GM19467 (cell line): ENCODE measurements around the gene RNF19B.

Experiments
- ATAC-seq: cut with Tn5 transposase; IDR thresholded peaks from one replicate; pipeline ENCODE4 v1.9.1; 2021; ENCODE audit warnings: mild to moderate bottlenecking, moderate library complexity; ENCODE audit not compliant: unreplicated experiment

The RNF19B gene

DNA sequence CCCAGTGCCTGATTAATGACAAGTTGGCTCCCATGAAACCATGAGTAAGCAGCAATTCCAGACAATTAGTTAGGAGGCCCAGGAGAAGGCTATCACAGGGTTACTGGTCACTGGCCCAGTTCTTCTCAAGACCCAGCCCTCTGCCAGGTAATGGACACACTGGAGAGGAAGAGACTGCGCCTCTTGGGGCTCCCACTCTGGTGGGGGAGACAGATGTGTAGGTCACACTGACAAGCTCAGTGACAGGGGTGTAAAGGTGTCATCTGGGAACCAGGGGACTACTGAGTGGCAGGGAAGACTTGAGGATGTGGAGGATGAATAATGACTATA lies 73.4 kb downstream of the RNF19B start:
- ATAC-seq = no peak

DNA sequence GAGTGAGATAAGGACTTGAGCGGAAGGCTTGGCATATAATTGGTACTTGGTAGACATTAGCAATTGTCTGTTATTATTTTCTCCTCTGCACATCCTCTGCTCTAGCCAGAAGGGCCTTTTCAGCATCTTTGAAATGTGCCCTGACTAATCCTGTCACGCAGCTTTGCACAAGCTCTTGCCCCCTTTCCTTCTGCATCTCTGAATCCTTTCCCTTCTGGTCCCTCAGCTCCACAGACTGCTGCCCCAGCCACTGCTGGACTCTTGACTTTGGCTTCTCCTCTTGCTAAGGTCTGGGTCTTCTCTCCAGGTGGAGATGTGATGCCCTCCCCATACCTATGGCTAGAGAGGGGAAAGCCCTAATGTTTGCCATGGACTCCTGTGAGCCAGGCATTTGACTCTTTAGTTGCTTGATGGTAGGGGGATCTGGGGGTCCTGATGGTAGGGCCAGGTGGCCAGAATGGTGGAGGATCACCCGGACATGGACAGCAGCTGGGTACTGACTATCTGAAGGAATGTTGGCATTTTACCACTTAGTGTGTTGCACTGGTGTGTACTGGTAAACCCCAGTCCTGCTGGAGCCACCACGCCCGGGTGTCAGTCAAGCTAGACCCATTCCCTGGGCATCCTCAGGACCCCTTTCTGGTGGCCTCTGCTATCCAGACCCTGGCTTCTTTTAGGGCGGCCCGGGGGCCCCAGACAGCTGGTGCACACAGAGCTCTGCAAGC lies 73.9 kb downstream of the RNF19B start:
- no peak for ATAC-seq

DNA sequence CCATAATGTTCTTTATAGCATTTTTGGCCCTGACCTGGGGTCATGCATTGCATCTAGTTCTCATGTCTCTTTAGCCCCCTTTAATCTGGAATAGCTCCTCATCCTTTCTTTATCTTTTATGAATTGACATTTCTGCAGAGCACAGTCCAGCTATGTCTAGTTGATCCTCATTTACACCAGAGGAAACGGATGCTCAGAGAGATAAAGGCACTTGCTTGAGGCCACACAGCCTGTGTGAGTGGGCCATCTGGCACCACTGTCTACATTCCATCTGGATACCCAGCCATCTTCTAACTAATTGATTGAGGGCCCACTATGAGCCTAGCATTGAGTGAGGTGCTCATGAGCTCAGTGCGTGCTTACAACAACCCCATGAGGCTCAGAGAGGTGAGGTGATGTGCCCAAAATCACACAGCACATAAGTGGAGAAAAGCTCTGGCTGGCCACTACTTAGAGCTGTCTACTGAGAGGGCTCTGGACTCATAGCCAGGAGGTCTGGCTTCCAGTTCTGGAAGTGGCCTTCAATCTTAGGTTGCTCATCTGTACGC lies 74.8 kb downstream of the RNF19B start:
- no peak for ATAC-seq

DNA sequence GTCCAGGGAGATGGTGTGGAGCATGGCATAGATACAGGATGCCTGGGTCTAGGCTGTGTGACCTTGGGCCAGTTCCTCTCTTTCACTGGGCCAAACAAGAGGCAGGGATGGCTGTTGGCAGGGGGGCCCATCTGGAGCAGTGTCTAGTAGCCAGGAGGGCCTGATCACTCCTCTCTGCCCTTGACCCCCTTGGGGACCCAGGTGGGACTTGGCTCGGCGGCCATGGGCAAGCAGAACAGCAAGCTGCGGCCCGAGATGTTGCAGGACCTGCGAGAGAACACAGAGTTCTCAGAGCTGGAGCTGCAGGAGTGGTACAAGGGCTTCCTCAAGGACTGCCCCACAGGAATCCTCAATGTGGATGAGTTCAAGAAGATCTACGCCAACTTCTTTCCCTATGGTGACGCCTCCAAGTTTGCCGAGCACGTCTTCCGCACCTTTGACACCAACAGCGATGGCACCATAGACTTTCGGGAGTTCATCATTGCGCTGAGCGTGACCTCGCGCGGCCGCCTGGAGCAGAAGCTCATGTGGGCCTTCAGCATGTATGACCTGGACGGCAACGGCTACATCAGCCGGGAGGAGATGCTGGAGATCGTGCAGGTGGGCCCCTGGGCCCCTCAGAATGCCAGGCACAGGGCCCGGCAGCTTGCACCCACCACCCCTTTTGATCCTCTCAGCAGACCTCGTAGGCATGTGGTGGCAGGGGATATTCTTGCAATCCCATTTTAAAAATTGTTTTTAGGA lies 75.8 kb downstream of the RNF19B start:
- no peak for ATAC-seq

DNA sequence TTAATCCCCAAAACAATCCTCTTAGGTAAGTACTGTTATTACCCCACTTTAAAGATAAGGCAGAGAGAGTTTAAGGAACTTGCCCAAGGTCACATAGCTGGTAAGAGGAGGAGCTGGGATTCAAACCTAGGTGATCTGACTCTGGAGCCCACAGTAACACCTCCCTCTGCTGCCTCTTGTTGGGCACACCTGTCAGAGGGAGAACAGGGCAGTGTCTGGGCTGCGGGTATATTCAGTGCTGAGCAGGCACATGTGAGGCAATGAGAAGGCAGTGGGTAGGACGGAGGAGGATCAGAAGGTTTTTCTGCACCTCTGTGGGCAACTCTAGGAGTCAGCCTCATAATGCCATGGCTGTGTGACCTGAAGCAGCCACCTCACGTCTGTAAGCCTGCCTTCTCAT lies 76.5 kb downstream of the RNF19B start:
- no peak for ATAC-seq

DNA sequence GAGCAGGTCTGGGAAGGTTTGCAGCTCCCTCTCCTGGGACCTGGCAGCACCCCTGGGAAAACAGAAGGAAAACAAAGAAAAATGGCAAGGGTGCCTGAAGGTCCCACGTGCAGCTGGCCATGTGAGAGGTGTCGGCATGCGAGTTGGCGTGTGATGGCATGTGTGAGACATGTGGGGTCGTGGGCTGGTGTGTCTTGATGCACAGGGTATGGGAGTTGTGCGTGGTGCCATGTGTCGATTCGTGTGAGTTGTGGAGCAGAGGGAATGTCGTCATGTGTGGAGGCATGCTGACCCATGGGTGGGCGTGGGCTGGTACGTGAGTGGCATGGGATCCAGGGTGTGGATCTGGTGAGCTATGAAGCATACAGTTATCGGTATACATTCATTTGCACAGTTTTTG lies 77.0 kb downstream of the RNF19B start:
- ATAC-seq = no peak

DNA sequence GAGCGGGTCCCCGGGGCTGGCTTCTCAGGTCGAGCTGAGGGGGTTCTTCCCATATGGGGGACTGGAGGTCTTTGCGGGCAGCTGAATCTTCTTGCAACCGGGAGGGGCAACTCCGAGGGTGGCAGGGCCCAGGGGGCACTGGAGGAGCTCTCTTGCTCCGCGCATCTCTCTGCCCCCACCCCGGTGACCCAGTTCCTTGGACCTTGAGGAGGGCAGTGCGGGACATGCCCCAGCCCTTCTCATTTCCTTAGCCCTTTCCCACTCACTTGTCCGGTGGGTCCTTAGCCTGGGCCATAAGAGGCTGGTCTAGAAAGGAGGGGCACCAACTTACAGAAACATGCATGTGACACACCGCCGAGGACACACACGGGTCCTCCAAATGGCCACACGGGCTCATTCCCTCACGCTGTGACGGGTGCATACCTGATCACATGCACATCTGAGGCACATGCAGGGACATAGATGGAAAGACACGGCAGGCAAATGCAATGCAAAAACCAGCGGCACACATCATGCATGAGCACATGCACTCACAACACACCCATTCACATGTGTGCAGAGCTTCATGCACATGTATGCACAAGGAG lies 77.7 kb downstream of the RNF19B start:
- ATAC-seq = no peak
